PFSK-1 (cell line): ENCODE data around the gene GAD1. TPM values are rescaled to one million over a fixed set of nuclear protein-coding genes. Genes with fewer than 3 reads are reported as not detected.

Source experiments
- FOXP2 ChIP-seq: optimal IDR thresholded peaks from 2 replicates; pipeline ENCODE3; 2011; ENCODE audit warnings: borderline replicate concordance, control low read depth, inconsistent platforms; ENCODE audit not compliant: insufficient read depth; ENCODE audit errors: extremely low read length, extremely low read depth
- POLR2AphosphoS5 ChIP-seq: IDR thresholded peaks from 2 replicates; pipeline ENCODE4 v1.6.1; 2012; ENCODE audit warnings: low read depth, mild to moderate bottlenecking, control low read depth, low read length, moderate library complexity
- REST ChIP-seq, 2 experiments: IDR thresholded peaks; 2 replicates each; pipeline versions ENCODE4 v1.6.1 to v1.8.0; 2011 to 2012; ENCODE audit warnings: low read depth in 2 of 2, low read length in 2 of 2, control low read depth in 1 of 2, inconsistent platforms in 1 of 2, mild to moderate bottlenecking in 1 of 2, moderate library complexity in 1 of 2; ENCODE audit not compliant: insufficient read depth in 1 of 2
- SIN3A ChIP-seq: IDR thresholded peaks from 2 replicates; pipeline ENCODE4 v1.6.1; 2012; ENCODE audit warnings: mild to moderate bottlenecking, low read length, moderate library complexity, borderline replicate concordance; ENCODE audit not compliant: insufficient read depth
- TAF1 ChIP-seq: IDR thresholded peaks from 2 replicates; pipeline ENCODE4 v1.6.1; 2012; ENCODE audit warnings: low read length, control low read depth, borderline replicate concordance; ENCODE audit not compliant: insufficient read depth
- polyA plus RNA-seq: library from polyadenylated mRNA; unstranded; fragments of >200 nt; gene quantifications from one replicate; pipeline ENCODE4 v1.2.1, GENCODE V29; 2012; ENCODE audit warnings: low read depth, missing spikeins; ENCODE audit not compliant: insufficient read length

GAD1 gene
- polyA plus RNA-seq = not detected

- TF ChIP-seq SIN3A (no peak), FOXP2 (no peak), POLR2AphosphoS5 (no peak)
Measured at GRCh38 chr2:170816504-170817092, at the start of gene GAD1. Gene GAD1 (plus strand): TSS chr2:170816887. CDS start chr2:170818592, 1,705 bp downstream.

GRCh38 chr2:170770008-170770605 is 46.6 kb upstream of the GAD1 start, which contains the start of gene ERICH2:
Gene ERICH2 (plus strand): TSS chr2:170770378. CDS start chr2:170770682, 304 bp downstream.
- TF ChIP-seq POLR2AphosphoS5 (no peak), REST (IDR thresholded peaks at IDR 0.05; ENCODE audit: insufficient read depth in 1 of 2, low read depth in 2 of 2, low read length in 2 of 2) (no peak), FOXP2 (no peak), TAF1 (no peak), SIN3A (no peak)

- TF ChIP-seq FOXP2 = no peak
- no peak for TF ChIP-seq TAF1
- TF ChIP-seq SIN3A = no peak
- TF ChIP-seq REST (IDR thresholded peaks at IDR 0.05; ENCODE audit: insufficient read depth in 1 of 2, low read depth in 2 of 2, low read length in 2 of 2) = no peak
- TF ChIP-seq POLR2AphosphoS5 = no peak
Measured at GRCh38 chr2:170770606-170771420, 45.9 kb upstream of the GAD1 start.

GRCh38 chr2:170771421-170771937 is 45.2 kb upstream of the GAD1 start:
- TF ChIP-seq FOXP2 (no peak), REST (IDR thresholded peaks at IDR 0.05; ENCODE audit: insufficient read depth in 1 of 2, low read depth in 2 of 2, low read length in 2 of 2) (no peak), TAF1 (no peak), SIN3A (no peak), POLR2AphosphoS5 (no peak)

- TF ChIP-seq FOXP2 (no peak), TAF1 (no peak), POLR2AphosphoS5 (no peak), REST (IDR thresholded peaks at IDR 0.05; ENCODE audit: insufficient read depth in 1 of 2, low read depth in 2 of 2, low read length in 2 of 2) (no peak), SIN3A (no peak)
Measured at GRCh38 chr2:170772295-170772694, 44.4 kb upstream of the GAD1 start.
